Neutrophil (primary cell): Measurements from ENCODE around the gene DTL.

Experiments used
- H3K27ac ChIP-seq: fragments of 200-600 bp; sonication (generic); 2 replicates; pipeline ENCODE4 v1.5.1; 2016; ENCODE audit warnings: mild to moderate bottlenecking, moderate library complexity
- H3K27me3 ChIP-seq: fragments of 200-600 bp; sonication (generic); 2 replicates; pipeline ENCODE4 v1.6.0; 2016; ENCODE audit warnings: mild to moderate bottlenecking
- H3K36me3 ChIP-seq: fragments of 200-600 bp; sonication (generic); 2 replicates; pipeline ENCODE4 v1.5.1; 2017
- H3K4me1 ChIP-seq, 2 experiments: fragments of 200-600 bp in 1 of 2; sonication (generic) in 1 of 2; 1 replicate in 1 of 2; 2 replicates in 1 of 2; pipeline versions ENCODE4 v1.5.1 to v1.6.1; 2013 to 2016; ENCODE audit warnings: low read depth in 1 of 2, low read length in 1 of 2, mild to moderate bottlenecking in 1 of 2, moderate library complexity in 1 of 2; ENCODE audit not compliant: control insufficient read depth in 1 of 2, insufficient read depth in 1 of 2
- H3K4me3 ChIP-seq, 2 experiments: fragments of 200-600 bp in 1 of 2; sonication (generic) in 1 of 2; 1 replicate in 1 of 2; 2 replicates in 1 of 2; pipeline ENCODE4 v1.5.1; 2013 to 2016; ENCODE audit warnings: low read depth in 1 of 2, low read length in 1 of 2, mild to moderate bottlenecking in 1 of 2, moderate library complexity in 1 of 2
- H3K9me3 ChIP-seq: fragments of 200-600 bp; sonication (generic); 2 replicates; pipeline ENCODE4 v1.5.1; 2016
- CTCF ChIP-seq: fragments of 200-600 bp; sonication (generic); IDR thresholded peaks from 2 replicates; pipeline ENCODE4 v1.5.1; 2016; ENCODE audit warnings: antibody characterized with exemption

The DTL gene

GRCh38 chr1:212132025-212132424, 96.5 kb downstream of the DTL start:
- no peak for TF ChIP-seq CTCF
- no peak overlapping the region for H3K4me3 ChIP-seq
- no peaks in the 10 kb centered on the region for H3K27me3 ChIP-seq
- H3K9me3 ChIP-seq, result no peaks in the 10 kb centered on the region
- no peak overlapping the region for H3K27ac ChIP-seq
- no peaks in the 10 kb centered on the region for H3K36me3 ChIP-seq
- peaks cover 13 to 15% of the 10 kb centered on the region in 2 experiments for H3K4me1 ChIP-seq

- Histone ChIP-seq H3K4me3 (no peak overlapping the region), H3K9me3 (no peaks in the 10 kb centered on the region), H3K36me3 (no peaks in the 10 kb centered on the region), H3K27ac (no peak overlapping the region), H3K4me1 (peaks cover 4 to 6% of the 10 kb centered on the region in 2 experiments), H3K27me3 (no peaks in the 10 kb centered on the region)
- no peak for TF ChIP-seq CTCF
Observed at GRCh38 chr1:212133319-212133718, 97.8 kb downstream of the DTL start.

DNA sequence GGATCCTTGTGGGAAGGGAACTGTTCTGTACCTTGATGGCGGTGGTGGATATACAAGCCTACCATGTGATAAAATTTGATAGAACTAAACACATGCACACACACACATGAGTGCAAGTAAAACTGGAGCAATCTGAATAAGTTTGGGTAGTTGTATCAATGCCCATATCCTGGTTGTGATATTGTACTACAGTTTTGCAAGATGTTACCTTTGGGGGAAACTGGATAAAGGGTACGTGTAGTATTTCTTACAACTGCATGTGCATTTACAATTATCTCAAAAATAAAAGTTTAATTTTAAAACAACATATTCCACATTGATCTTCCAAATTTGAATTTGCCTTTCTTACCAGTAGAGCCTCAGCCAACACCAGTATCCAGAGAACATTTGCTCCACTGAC, 99.6 kb downstream of the DTL start:
- no peaks in the 10 kb centered on the region for H3K4me1 ChIP-seq
- H3K27ac ChIP-seq, result no peak overlapping the region
- no peaks in the 10 kb centered on the region for H3K9me3 ChIP-seq
- no peak for TF ChIP-seq CTCF
- H3K4me3 ChIP-seq, result no peak overlapping the region
- H3K27me3 ChIP-seq, result no peaks in the 10 kb centered on the region
- no peaks in the 10 kb centered on the region for H3K36me3 ChIP-seq

GRCh38 chr1:212137854-212138253, 102.3 kb downstream of the DTL start:
- no peak for TF ChIP-seq CTCF

DNA sequence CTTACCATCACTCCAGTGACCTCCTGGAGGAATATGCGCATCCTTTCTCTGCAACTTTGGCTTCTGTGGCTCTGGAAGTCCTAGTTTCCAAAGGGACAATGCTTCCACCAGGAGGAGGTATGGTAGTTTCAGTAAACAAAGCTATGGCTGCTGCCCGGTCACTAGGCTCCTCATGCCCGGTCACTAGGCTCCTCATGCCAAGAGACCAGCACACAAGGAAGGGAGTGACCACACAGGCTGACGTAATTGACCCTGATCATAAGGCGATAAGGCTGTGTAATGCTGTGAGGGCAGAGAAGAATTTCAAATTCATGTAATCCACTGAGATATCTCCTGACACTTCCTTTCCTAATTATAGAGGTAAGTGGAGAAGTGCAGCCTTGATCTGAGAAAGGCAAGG, 102.9 kb downstream of the DTL start:
- Histone ChIP-seq H3K36me3 (no peaks in the 10 kb centered on the region), H3K27ac (no peak overlapping the region), H3K9me3 (no peaks in the 10 kb centered on the region), H3K4me1 (no peaks in the 10 kb centered on the region), H3K4me3 (no peak overlapping the region), H3K27me3 (no peaks in the 10 kb centered on the region)
- TF ChIP-seq CTCF, result no peak

More at GRCh38 chr1:212137854-212138253, 102.3 kb downstream of the DTL start:
- Histone ChIP-seq H3K27me3 (no peaks in the 10 kb centered on the region), H3K4me3 (no peak overlapping the region), H3K9me3 (no peaks in the 10 kb centered on the region), H3K36me3 (no peaks in the 10 kb centered on the region), H3K27ac (no peak overlapping the region), H3K4me1 (no peaks in the 10 kb centered on the region)
